Fibroblast of lung (primary cell): ENCODE data around the gene GPAM. TPM values are rescaled to one million over a fixed set of nuclear protein-coding genes. Genes with fewer than 3 reads are reported as not detected.
"Not testable (repeated sequence)": the region's sequence is repeated elsewhere in the genome, so short reads cannot be mapped to it uniquely, and the experiment has no call there.

Source experiments
- DNase-seq, 2 donors: peaks; one replicate each; pipeline versions ENCODE4 v3.0.0 to v3.0.0-alpha.2; 2010; ENCODE audit warnings: low read depth in 2 of 2
- H2AFZ ChIP-seq: 2 replicates; pipeline ENCODE4 v1.5.1; 2012; ENCODE audit warnings: low read length, control low read depth, inconsistent platforms
- H3K27ac ChIP-seq: 2 replicates; pipeline ENCODE4 v1.5.1; 2011; ENCODE audit warnings: low read length, control low read depth; ENCODE audit not compliant: insufficient read depth
- H3K27me3 ChIP-seq: 2 replicates; pipeline ENCODE4 v1.5.1; 2011; ENCODE audit warnings: mild to moderate bottlenecking, low read length; ENCODE audit not compliant: control insufficient read depth, insufficient read depth
- H3K36me3 ChIP-seq: 2 replicates; pipeline ENCODE4 v1.5.1; 2011; ENCODE audit warnings: low read length; ENCODE audit not compliant: control insufficient read depth, insufficient read depth
- H3K4me1 ChIP-seq: 2 replicates; pipeline ENCODE4 v1.5.1; 2011; ENCODE audit warnings: low read length; ENCODE audit not compliant: control insufficient read depth, insufficient read depth; ENCODE audit errors: extremely low read depth
- H3K4me2 ChIP-seq: 2 replicates; pipeline ENCODE4 v1.5.1; 2011; ENCODE audit warnings: low read length, control low read depth; ENCODE audit not compliant: insufficient read depth; ENCODE audit errors: extremely low read depth
- H3K4me3 ChIP-seq, 4 experiments: fragments of 200-600 bp in 1 of 4; sonication (generic) in 1 of 4; replicated peaks in 1 of 4; 2 replicates each; pipeline ENCODE4 v1.5.1; 2011 to 2016; ENCODE audit warnings: low read length in 4 of 4, low read depth in 3 of 4, mild to moderate bottlenecking in 3 of 4, control low read depth in 2 of 4, inconsistent platforms in 1 of 4, mixed read lengths in 1 of 4; ENCODE audit not compliant: insufficient read depth in 1 of 4; ENCODE audit errors: control extremely low read depth in 1 of 4
- H3K79me2 ChIP-seq: 2 replicates; pipeline ENCODE4 v1.5.1; 2012; ENCODE audit warnings: mild to moderate bottlenecking, low read length, inconsistent platforms; ENCODE audit not compliant: control insufficient read depth, insufficient read depth
- H3K9ac ChIP-seq: 2 replicates; pipeline ENCODE4 v1.5.1; 2011; ENCODE audit warnings: mild to moderate bottlenecking, low read length, control low read depth; ENCODE audit not compliant: insufficient read depth
- H3K9me3 ChIP-seq: 2 replicates; pipeline ENCODE4 v1.5.1; 2012; ENCODE audit warnings: low read depth, low read length; ENCODE audit not compliant: control insufficient read depth, insufficient read depth
- H4K20me1 ChIP-seq: 2 replicates; pipeline ENCODE4 v1.5.1; 2011; ENCODE audit warnings: low read length; ENCODE audit not compliant: control insufficient read depth, insufficient read depth; ENCODE audit errors: extremely low read depth
- EZH2 ChIP-seq: IDR thresholded peaks from 2 replicates; pipeline ENCODE4 v1.5.1; 2012; ENCODE audit warnings: low read length, control low read depth, mild to moderate bottlenecking; ENCODE audit errors: missing control alignments
- polyA plus RNA-seq, 2 donors: library from polyadenylated mRNA; depleted of rRNA in 1 of 2; stranded (reverse) in 1 of 2; unstranded in 1 of 2; fragments of >200 nt; gene quantifications; 2 replicates each; pipeline ENCODE4 v1.2.1, GENCODE V29; 2011 to 2012; ENCODE audit warnings: missing spikeins in 1 of 2
- total RNA-seq: library from RNA; depleted of rRNA; stranded (reverse); fragments of >200 nt; gene quantifications from 2 replicates; pipeline ENCODE4 v1.2.1, GENCODE V29; 2014
- TF ChIP-seq, protein P1 (sequence below), 2 donors: IDR thresholded peaks in 1 of 2; conservative IDR thresholded peaks in 1 of 2; 1 replicate in 1 of 2; 2 replicates in 1 of 2; pipeline ENCODE4 v1.5.1; 2011 to 2012; ENCODE audit warnings: low read length in 2 of 2, control low read depth in 1 of 2, inconsistent platforms in 1 of 2, low read depth in 1 of 2, mild to moderate bottlenecking in 1 of 2

The GPAM gene
- total and polyA plus RNA-seq, 2 donors (not counting 1 experiment from before 2014, with no cell fraction given), result 10.1 to 17.0 TPM

- Histone ChIP-seq H2AFZ (no peak overlapping the region), H3K4me3 (no peak overlapping the region), H3K79me2 (no peaks in the 10 kb centered on the region), H3K4me1 (peaks cover 2% of the 10 kb centered on the region), H3K9me3 (no peaks in the 10 kb centered on the region), H3K9ac (no peak overlapping the region), H3K36me3 (no peaks in the 10 kb centered on the region), H3K27ac (no peak overlapping the region), H4K20me1 (no peaks in the 10 kb centered on the region), H3K4me2 (no peak overlapping the region), H3K27me3 (no peaks in the 10 kb centered on the region)
- TF ChIP-seq EZH2, result no peak
- TF ChIP-seq, protein P1, sequence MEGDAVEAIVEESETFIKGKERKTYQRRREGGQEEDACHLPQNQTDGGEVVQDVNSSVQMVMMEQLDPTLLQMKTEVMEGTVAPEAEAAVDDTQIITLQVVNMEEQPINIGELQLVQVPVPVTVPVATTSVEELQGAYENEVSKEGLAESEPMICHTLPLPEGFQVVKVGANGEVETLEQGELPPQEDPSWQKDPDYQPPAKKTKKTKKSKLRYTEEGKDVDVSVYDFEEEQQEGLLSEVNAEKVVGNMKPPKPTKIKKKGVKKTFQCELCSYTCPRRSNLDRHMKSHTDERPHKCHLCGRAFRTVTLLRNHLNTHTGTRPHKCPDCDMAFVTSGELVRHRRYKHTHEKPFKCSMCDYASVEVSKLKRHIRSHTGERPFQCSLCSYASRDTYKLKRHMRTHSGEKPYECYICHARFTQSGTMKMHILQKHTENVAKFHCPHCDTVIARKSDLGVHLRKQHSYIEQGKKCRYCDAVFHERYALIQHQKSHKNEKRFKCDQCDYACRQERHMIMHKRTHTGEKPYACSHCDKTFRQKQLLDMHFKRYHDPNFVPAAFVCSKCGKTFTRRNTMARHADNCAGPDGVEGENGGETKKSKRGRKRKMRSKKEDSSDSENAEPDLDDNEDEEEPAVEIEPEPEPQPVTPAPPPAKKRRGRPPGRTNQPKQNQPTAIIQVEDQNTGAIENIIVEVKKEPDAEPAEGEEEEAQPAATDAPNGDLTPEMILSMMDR (conservative IDR thresholded peaks at IDR 0.05 in 1 of 2, IDR thresholded peaks at IDR 0.05 in 1 of 2; ENCODE audit: low read depth in 1 of 2, low read length in 2 of 2), result no peak
- DNase-seq, result peak in 1 of 2 donors; percentile 70
These were observed 19.1 kb upstream of the GPAM start for GRCh38 chr10:112202561-112203241.

GRCh38 chr10:112202076-112202475, 18.5 kb upstream of the GPAM start:
- H2AFZ ChIP-seq, result no peak overlapping the region
- H3K4me1 ChIP-seq, result peaks cover 2% of the 10 kb centered on the region
- no peaks in the 10 kb centered on the region for H3K79me2 ChIP-seq
- no peak for DNase-seq
- no peak overlapping the region for H3K27ac ChIP-seq
- no peak overlapping the region for H3K9ac ChIP-seq
- no peaks in the 10 kb centered on the region for H4K20me1 ChIP-seq
- no peaks in the 10 kb centered on the region for H3K36me3 ChIP-seq
- H3K4me2 ChIP-seq, result no peak overlapping the region
- TF ChIP-seq, protein P1 (conservative IDR thresholded peaks at IDR 0.05 in 1 of 2, IDR thresholded peaks at IDR 0.05 in 1 of 2; ENCODE audit: low read depth in 1 of 2, low read length in 2 of 2), result no peak
- TF ChIP-seq EZH2, result no peak
- H3K4me3 ChIP-seq, result no peak overlapping the region
- H3K27me3 ChIP-seq, result no peaks in the 10 kb centered on the region
- no peaks in the 10 kb centered on the region for H3K9me3 ChIP-seq

- TF ChIP-seq EZH2, result no peak
- TF ChIP-seq, protein P1 (conservative IDR thresholded peaks at IDR 0.05 in 1 of 2, IDR thresholded peaks at IDR 0.05 in 1 of 2; ENCODE audit: low read depth in 1 of 2, low read length in 2 of 2), result no peak
These were observed 17.8 kb upstream of the GPAM start for GRCh38 chr10:112201334-112201733.

DNA sequence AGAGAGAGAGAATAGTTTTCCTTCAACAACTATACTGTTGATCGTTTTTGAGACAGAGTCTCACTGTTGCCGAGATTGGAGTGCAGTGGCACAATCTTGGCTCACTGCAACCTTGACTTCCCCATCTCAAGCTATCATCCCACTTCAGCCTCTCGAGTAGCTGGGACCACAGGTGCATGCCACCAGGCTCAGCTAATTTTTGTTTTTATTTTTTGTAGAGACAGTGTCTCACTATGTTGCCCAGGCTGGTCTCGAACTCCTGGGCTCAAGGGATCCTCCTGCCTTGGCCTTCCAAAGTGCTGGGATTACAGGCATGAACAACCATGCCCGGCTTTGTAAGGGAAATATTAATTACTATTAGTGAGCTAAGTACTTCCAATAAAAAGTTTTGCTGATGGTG, 16.7 kb upstream of the GPAM start:
- H3K27ac ChIP-seq, H4K20me1 ChIP-seq, H3K79me2 ChIP-seq, DNase-seq, H2AFZ ChIP-seq, H3K36me3 ChIP-seq, H3K4me1 ChIP-seq, H3K9me3 ChIP-seq, H3K27me3 ChIP-seq, H3K9ac ChIP-seq, H3K4me3 ChIP-seq, H3K4me2 ChIP-seq: not testable (repeated sequence)

More at GRCh38 chr10:112201334-112201733, 17.8 kb upstream of the GPAM start:
- H3K9me3 ChIP-seq, result no peaks in the 10 kb centered on the region
- no peak for DNase-seq
- H3K4me3 ChIP-seq, result no peak overlapping the region
- no peak overlapping the region for H3K4me2 ChIP-seq
- no peak overlapping the region for H3K27ac ChIP-seq
- no peaks in the 10 kb centered on the region for H3K36me3 ChIP-seq
- no peaks in the 10 kb centered on the region for H3K79me2 ChIP-seq
- H2AFZ ChIP-seq, result no peak overlapping the region
- no peak overlapping the region for H3K9ac ChIP-seq
- no peaks in the 10 kb centered on the region for H4K20me1 ChIP-seq
- H3K4me1 ChIP-seq, result peaks cover 2% of the 10 kb centered on the region
- no peaks in the 10 kb centered on the region for H3K27me3 ChIP-seq

DNA sequence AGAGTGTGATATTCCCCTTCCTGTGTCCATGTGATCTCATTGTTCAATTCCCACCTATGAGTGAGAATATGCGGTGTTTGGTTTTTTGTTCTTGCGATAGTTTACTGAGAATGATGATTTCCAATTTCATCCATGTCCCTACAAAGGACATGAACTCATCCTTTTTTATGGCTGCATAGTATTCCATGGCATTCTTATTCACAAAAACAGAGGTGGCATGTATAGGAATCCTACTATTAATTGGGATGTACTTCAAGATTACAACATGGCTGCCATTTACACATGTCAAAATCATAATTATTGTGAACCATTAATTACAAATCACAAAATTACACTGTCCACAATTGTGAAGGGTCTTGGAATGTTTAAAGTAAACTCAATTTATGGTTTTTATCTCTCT, 14.1 kb upstream of the GPAM start:
- H2AFZ ChIP-seq, H3K27ac ChIP-seq, H3K9me3 ChIP-seq, H3K36me3 ChIP-seq, H3K9ac ChIP-seq, H4K20me1 ChIP-seq, H3K4me1 ChIP-seq, H3K4me2 ChIP-seq, H3K4me3 ChIP-seq, H3K79me2 ChIP-seq, H3K27me3 ChIP-seq, DNase-seq: not testable (repeated sequence)
